Epithelial cell of esophagus (primary cell): ENCODE data around the gene PPM1E.

Experiments
- DNase-seq: peaks from one replicate; pipeline ENCODE4 v3.0.0; 2010; ENCODE audit warnings: low read depth
- H3K4me3 ChIP-seq: 2 replicates; pipeline ENCODE4 v1.5.1; 2011; ENCODE audit warnings: mild to moderate bottlenecking, low read length, control low read depth
- CTCF ChIP-seq: IDR thresholded peaks from 2 replicates; pipeline ENCODE4 v1.5.1; 2011; ENCODE audit warnings: low read depth, mild to moderate bottlenecking, low read length, control low read depth, inconsistent platforms; ENCODE audit not compliant: insufficient read depth; ENCODE audit errors: missing control alignments

PPM1E gene

GRCh38 chr17:59002848-59003247, 247.2 kb downstream of the PPM1E start:
- no peak overlapping the region for H3K4me3 ChIP-seq
- TF ChIP-seq CTCF, result no peak
- peak; percentile 59 for DNase-seq

DNA sequence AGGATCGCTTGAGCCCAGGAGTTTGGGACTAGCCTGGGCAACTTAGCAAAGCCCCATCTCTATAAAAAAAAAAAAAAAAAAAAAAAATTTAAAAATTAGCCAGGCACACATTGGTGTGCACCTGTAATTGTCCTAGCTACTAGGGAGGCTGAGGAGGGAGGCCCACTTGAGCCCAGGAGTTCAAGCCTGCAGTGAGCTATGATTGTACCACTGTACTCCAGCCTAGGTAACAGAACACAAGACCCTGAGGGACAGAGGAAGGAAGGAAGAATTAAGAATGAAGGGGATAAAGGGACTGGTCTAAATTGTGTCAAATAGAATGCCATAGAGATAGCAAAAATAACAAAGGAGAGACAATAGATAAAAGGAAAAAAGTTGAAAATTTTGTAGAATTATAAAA, 248.2 kb downstream of the PPM1E start:
- no peak for DNase-seq
- no peak for TF ChIP-seq CTCF
- no peak overlapping the region for H3K4me3 ChIP-seq

- H3K4me3 ChIP-seq, result no peak overlapping the region
- peak; percentile 61 for DNase-seq
- peak; percentile 99 for TF ChIP-seq CTCF
Measured at GRCh38 chr17:59004338-59005111, 248.9 kb downstream of the PPM1E start.

- no peak overlapping the region for H3K4me3 ChIP-seq
- DNase-seq, result no peak
- no peak for TF ChIP-seq CTCF
Measured at GRCh38 chr17:59007995-59008394, 252.3 kb downstream of the PPM1E start.

DNA sequence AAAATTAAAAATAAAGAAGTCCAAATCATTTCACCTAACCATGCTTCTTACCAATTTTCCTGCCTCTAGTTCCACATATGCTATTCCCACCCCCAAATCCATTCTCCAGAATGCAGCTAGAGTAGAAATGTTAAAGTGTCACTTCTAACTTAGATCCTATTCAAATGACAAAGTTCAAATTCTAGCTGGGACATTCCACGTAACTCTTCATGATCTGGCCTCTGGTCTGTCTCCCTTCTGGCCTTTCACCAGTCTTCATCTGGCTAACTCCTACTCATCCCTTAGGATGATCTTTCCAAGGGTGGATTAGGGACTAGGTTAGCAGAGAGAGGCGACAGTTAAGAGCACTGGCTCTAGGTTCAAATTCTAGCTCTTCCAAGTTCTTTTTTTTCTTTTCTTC, 253.1 kb downstream of the PPM1E start:
- DNase-seq, result no peak
- H3K4me3 ChIP-seq, result no peak overlapping the region
- TF ChIP-seq CTCF, result no peak

DNA sequence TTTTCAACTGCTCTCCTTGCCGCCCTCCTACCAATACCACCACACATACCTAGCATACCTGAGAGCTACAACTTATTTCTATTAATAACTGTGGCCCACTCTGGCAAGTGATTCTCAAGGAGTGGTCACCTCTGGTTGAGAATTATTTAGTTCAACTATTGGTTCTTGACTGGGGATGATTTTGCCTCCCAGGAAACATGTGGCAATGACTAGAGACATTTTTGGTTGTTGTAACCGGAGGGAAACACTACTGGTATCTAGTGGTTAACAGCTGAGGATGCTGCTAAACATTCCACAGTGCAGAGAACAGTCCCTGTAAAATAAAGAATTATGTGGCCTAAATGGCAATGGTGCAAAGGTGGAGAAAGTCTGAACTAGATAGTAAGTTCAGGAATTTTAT, 254.4 kb downstream of the PPM1E start:
- no peak overlapping the region for H3K4me3 ChIP-seq
- TF ChIP-seq CTCF, result no peak
- DNase-seq, result no peak

- no peak overlapping the region for H3K4me3 ChIP-seq
- DNase-seq, result no peak
- no peak for TF ChIP-seq CTCF
Measured at GRCh38 chr17:59011975-59012374, 256.3 kb downstream of the PPM1E start.
